NCI-H774 (cell line): ENCODE results near the gene KRT10.
"Not testable (repeated sequence)": the region's sequence is repeated elsewhere in the genome, so short reads cannot be mapped to it uniquely, and the experiment has no call there.

Source experiments
- DNase-seq: peaks from one replicate; lab custom pipeline; 2025; lab: John Stamatoyannopoulos, UW

KRT10 gene

DNA sequence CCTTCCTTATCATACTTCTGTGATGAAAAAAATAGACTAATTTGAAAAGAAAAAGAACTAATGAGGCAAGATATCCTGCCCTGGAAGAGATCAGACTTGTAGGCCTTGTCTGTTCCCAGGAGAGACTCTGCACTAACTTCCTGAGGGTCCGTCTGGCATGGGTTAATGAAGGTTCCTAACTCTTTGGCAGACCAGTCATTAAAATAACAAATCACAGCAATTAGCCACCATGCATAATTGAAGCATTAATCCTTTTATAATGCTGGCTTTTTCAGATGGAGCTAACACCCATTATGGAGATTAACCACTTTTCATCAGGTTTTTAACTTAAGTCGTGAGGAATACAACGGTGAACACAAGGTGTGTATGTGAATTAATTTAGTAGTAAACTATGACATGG lies 10.4 kb upstream of the KRT10 start:
- DNase-seq, result no peak

DNA sequence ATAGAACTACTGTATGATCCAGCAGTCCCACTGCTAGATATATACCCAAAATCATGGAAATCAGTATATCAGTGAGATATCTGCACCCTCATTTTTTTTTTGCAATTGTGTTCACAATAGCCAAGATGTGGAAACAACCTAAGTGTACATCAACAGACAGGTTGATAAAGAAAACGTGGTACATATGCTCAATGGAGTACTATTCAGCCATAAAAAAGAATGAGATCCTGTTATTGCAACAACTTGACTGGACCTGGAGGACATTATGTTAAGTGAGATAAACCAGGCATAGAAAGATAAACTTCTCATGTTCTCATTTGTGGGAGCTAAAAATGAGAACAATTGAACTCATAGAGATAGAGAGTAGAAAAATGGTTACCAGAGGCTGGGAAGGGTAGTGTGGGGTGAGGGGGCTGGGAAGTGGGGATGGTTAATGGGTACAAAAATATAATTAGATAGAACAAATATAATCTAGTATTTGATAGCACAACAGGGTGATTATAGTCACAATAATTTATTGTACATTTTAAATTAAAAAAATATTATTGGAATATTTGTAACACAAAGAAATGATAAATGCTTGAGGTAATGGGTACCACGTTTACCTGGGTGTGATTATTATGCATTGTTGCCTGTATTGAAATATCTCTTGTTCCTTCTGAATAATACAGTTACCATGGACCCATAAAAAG lies 7.8 kb upstream of the KRT10 start:
- no peak for DNase-seq

- DNase-seq, result no peak
These were observed 6.1 kb upstream of the KRT10 start for GRCh38 chr17:40828454-40829044.

GRCh38 chr17:40827746-40828453 lies 5.5 kb upstream of the KRT10 start:
- DNase-seq, result no peak

DNA sequence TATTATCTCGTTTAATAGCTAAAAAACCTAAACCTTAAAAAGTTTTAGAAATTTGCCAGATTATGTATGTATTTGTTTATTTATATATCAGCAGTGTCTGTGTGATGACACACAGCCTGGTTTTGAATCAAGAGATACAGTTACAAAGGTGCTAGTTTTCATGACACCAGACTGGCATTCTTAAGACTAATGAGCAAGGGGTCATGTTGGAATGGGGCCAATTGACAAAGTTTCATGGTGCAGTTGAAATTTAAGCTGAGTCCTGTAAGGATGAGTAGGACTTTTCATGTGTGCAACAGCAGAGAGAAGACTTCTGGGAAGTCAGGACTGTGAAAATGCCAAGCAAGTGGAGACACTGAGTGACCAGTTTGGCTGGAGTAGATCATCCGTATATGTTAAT lies 3.2 kb upstream of the KRT10 start:
- DNase-seq, result no peak

DNA sequence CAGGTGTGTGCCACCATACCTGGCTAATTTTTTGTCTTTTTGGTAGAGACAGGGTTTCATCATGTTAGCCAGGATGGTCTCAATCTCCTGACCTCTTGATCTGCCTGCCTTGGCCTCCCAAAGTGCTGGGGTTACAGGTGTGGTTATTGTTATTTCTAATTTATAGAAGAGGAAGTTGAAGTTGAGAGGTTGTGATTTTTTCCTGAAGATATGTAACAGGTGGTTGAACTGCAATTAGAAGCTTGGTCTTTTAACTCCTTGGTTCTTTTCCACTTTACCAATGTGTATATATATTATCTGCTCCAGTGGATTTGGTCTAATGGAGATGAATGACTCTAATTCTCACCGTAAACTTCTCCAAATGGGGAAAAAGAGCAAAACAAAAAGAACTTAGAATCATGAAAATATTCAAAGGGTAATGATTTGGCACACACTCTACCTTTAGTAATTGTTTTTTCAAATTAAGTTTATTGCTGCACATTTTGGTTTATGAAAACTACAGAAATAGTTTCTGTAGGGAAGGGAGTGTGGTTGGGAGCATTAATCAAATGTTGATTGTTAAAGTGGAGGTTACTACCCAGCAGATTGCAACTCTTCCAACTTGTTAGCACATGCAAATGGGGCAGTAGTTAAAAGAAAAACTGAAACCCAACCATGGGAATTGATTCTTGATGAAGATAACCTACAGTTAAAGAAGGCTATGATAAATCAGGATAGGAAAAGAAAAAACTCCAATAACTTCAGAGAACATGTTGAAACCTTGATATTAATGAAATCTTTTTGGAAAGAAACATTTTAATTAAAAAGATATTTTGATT lies 1.8 kb upstream of the KRT10 start:
- DNase-seq, result no peak

- no peak for DNase-seq
These were observed 878 bp downstream of the KRT10 start for GRCh38 chr17:40821536-40821935.

- no peak for DNase-seq
These were observed 2.1 kb downstream of the KRT10 start for GRCh38 chr17:40820228-40820838.

DNA sequence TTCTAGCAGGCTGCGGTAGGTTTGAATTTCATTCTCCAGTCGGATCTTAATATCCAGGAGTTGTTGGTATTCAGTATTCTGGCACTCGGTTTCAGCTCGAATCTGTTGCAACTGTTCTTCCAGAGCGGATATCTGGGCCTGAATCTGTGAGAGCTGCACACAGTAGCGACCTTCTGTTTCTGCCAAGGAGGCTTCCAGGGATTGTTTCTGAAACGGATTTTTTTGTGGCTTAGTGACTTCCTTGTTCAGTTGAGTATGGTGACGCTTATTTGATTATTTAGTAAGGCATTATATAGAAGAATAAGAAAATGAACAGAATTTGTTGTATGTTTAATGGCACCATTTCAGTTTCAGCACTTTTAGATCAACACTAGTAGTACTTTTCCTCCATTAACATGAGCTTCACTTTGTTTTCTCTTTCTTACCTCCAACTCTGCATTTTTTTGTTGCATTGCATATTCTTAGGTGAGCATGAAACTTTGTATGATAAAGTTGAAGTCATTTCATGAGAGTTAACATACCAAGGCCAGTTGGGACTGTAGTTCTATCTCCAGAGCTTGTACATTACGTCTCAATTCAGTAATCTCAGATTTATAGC lies 2.8 kb downstream of the KRT10 start:
- DNase-seq, result no peak

DNA sequence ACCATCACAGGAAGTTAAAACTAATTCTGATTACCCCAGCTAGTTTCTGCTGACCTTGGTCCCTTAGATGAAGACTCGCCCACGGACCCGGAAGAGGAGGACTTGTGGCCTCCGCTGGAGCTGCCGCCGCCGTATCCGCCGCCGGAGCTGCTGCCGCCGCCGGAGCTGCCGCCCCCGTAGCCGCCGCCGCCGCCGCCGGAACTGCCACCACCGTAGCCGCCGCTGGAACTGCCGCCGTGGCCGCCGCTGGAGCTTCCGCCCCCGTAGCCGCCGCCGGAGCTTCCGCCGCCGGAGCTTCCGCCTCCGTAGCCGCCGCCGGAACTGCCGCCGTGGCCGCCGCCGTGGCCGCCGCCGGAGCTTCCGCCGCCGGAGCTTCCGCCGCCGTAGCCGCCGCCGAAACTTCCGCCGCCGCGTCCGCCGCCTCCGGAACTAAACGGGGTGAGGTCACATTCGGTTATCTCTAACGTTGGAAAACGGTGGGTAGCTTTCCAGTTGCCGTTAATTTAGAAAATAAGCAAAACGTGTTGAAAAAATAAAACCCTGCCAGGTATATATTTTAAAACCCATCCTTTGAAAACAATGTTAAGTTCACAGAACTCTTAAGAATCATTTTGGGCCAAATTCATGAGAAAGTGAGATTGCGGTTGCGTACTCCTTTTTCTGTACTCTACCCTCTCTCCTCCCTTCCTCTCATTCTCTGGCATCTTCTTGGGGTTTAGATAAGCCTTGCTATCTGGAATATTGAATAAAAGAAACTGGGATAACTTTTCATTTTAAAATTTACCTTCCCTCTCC lies 3.5 kb downstream of the KRT10 start:
- DNase-seq, result peak; percentile 93

DNA sequence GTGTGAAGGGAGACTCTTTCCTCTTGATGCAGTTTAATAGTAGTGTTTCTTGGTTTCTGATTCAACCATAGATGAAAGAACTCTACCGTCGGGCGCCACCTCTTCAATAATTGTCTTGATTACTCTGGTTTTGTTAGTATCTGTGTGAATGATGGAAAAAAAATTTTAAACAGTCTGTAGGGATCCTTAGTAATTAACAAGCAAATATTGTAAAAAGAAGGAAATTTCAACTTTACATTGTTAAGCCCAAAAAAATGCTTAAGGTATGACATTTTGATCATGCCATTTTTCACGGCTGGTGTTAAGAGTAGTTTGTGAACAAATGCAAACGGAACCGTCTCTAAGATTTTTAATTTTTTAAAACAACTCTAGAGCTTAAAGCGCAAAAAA lies 4.1 kb downstream of the KRT10 start:
- no peak for DNase-seq

- DNase-seq, result no peak
These were observed 5.2 kb downstream of the KRT10 start for GRCh38 chr17:40817103-40817682.

- no peak for DNase-seq
These were observed 5.8 kb downstream of the KRT10 start for GRCh38 chr17:40816569-40816968.

DNA sequence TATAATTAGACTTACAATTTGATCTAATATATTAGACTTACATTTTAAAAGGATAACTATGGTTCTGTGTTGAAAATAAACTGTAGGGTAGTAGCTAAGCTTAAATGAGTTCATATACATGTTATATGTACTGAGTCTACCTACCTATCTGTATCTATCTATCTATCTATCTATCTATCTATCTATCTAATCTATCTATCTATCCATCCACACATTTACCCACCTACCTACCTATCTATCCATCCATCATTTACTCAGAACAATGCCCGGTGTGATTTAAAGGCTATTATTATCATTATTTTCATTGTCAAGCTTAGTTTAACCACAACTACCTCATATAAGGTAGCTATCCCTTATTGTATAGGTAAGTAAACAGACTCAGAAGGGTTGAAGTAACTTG lies 7.0 kb downstream of the KRT10 start:
- no peak for DNase-seq

DNA sequence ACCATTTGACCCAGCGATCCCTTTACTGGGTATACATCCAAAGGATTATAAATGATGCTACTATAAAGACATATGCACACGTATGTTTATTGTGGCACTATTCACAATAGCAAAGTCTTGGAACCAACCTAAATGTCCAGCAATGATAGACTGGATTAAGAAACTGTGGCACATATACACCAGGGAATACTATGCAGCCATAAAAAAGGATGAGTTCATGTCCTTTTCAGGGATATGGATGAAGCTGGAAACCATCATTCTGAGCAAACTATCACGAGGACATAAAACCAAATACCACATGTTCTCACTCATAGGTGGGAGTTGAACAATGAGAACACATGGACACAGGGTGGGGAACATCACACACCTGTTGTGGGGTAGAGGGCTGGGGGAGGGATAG lies 7.8 kb downstream of the KRT10 start:
- DNase-seq, result not testable (repeated sequence)

GRCh38 chr17:40813804-40814203 lies 8.6 kb downstream of the KRT10 start:
- no peak for DNase-seq

DNA sequence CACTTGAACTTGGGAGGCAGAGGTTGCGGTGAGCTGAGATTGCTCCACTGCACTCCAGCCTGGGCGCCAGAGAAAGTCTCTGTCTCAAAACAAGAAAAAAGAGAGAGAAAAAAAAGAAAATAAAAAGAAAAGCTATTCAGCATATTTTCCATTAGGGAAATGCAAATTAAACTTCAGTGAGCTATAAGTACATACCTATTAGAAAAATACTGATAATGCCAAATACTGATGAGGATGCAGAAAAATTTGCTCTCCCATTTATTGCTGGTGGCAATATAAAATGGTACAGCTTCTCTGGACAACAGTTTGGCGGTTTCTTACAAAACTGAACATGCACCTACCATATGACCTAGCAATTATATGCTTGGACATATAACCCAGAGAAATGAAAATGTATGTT lies 9.8 kb downstream of the KRT10 start:
- no peak for DNase-seq

- no peak for DNase-seq
These were observed 11.9 kb downstream of the KRT10 start for GRCh38 chr17:40810494-40810893.

GRCh38 chr17:40809721-40810421 lies 12.5 kb downstream of the KRT10 start:
- DNase-seq, result no peak

- DNase-seq, result no peak
These were observed 16.3 kb downstream of the KRT10 start for GRCh38 chr17:40806131-40806530.
